NAMALWA (cell line): Measurements from ENCODE around the gene VEGFA.

Source experiments
- DNase-seq: peaks from one replicate; pipeline ENCODE4 v3.0.0-alpha.2; 2015; ENCODE audit warnings: low spot score

VEGFA gene

DNA sequence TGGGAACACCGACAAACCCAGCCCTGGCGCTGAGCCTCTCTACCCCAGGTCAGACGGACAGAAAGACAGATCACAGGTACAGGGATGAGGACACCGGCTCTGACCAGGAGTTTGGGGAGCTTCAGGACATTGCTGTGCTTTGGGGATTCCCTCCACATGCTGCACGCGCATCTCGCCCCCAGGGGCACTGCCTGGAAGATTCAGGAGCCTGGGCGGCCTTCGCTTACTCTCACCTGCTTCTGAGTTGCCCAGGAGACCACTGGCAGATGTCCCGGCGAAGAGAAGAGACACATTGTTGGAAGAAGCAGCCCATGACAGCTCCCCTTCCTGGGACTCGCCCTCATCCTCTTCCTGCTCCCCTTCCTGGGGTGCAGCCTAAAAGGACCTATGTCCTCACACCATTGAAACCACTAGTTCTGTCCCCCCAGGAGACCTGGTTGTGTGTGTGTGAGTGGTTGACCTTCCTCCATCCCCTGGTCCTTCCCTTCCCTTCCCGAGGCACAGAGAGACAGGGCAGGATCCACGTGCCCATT is 15.3 kb downstream of the VEGFA start:
- DNase-seq: no peak

DNA sequence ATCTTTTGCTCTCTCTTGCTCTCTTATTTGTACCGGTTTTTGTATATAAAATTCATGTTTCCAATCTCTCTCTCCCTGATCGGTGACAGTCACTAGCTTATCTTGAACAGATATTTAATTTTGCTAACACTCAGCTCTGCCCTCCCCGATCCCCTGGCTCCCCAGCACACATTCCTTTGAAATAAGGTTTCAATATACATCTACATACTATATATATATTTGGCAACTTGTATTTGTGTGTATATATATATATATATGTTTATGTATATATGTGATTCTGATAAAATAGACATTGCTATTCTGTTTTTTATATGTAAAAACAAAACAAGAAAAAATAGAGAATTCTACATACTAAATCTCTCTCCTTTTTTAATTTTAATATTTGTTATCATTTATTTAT is 15.9 kb downstream of the VEGFA start:
- no peak for DNase-seq

DNA sequence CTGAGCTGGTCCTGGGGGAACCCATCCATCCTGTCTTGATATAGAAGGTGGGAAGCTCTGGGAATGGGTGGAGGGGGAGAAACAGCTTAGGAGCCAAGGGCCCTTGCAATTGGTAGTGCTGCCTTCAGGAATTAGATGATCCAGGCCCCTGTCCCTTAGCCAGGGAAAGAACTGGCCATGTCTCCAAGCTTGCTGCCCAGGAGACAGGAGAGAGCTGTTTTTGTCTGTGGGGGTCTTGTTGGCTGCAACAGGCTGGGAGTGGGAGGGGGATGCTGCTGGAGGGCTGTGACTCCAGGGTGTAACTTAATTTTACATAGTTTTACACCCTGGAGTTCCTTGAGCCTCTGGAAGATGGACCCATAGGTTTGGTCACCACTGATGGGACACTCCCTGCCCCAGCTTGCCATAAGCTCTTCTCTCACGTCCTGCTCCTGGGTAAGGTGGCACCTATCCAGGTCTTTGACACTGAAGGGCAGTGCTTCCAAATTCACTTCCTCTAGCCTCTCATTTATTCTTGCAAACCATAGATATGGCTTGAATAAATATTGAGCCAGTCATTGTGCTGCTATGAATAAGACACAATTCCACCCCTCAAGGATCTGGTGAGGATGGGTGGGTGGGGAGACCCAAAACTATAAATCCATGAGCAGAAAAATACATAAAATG is 16.8 kb downstream of the VEGFA start:
- no peak for DNase-seq

DNA sequence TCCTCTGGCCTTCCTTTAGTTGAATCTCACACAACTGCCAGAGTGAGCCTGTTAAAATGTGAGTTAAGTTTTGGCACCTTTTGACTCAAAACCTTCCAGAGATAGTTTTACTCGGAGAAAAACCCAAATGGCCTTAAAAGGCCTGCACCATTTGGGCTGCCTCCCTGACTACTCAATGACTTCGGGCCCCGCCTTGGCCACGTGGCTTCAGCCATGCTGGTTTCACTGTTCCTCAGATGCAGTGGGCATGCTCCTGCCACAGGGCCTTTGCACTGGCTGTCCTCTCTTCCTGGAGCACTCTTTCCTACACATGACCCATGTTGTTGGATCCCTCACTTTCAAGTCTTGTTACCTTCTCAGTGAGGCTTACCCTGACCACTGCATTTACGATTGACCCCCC is 18.3 kb downstream of the VEGFA start:
- no peak for DNase-seq

DNA sequence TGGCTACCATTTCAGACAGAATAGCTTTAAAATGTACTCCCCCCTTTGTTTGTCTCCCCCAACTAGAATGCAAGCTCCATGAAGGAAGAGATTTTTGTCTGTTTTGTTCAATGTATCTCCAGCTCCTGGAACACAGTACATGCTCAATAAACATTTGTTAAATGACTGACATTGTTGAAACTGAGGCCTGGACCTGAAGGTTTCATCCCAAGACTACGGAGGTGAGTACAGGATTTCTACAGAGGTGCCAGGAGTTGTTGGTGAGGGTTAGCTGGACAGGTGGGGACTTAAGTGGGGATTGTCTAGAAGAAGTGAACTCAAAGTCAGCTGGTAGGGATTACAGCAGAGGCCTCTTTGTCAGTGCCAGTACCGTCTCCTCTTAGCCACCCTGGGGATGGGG is 19.4 kb downstream of the VEGFA start:
- no peak for DNase-seq

DNA sequence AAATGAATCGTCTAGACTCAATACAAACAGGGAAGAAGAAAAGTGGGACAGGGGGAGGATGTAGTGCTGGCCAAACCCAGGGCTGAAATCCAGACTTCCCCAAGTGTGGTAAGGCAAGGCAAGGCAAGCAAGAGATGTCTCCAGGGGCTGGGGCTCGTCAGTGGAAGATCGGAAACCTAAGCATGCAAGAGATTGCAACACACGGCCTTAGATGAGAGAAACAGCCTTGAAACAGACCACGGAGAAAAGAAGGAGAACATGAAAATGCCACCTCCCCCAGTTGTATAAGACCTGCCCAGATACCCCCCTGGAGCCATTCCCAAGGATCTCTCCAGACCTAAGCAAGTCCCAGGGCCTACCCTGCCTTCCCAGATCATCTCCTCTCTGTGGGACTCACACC is 20.0 kb downstream of the VEGFA start:
- no peak for DNase-seq

GRCh38 chr6:43791745-43792422 is 21.9 kb downstream of the VEGFA start:
- no peak for DNase-seq

- no peak for DNase-seq
Observed at GRCh38 chr6:43793154-43793874, 23.3 kb downstream of the VEGFA start.

- DNase-seq: no peak
Observed at GRCh38 chr6:43793875-43794242, 23.8 kb downstream of the VEGFA start.

- no peak for DNase-seq
Observed at GRCh38 chr6:43795421-43795820, 25.4 kb downstream of the VEGFA start.

DNA sequence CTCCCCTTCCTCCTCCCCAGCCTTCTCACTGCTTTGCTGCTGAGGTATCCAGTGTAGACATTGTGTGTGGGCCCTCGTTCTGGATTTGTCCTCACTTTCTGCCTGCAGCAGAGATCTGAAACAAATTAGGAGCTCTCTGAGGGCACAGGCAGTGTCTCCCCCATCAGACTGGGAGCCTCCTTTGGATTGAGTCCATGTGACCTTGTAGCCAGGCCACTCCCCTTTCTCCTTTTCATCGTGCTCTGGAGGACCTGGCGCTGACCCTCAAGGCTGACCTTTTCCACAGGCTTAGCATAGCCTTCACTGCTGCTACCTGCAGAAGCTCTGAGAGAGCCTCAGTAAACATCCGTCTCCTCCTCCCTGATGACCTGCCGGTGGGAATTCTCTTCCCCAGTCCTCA is 26.2 kb downstream of the VEGFA start:
- DNase-seq: no peak

- no peak for DNase-seq
Observed at GRCh38 chr6:43796903-43797890, 27.2 kb downstream of the VEGFA start.

GRCh38 chr6:43797919-43798318 is 27.9 kb downstream of the VEGFA start:
- no peak for DNase-seq

DNA sequence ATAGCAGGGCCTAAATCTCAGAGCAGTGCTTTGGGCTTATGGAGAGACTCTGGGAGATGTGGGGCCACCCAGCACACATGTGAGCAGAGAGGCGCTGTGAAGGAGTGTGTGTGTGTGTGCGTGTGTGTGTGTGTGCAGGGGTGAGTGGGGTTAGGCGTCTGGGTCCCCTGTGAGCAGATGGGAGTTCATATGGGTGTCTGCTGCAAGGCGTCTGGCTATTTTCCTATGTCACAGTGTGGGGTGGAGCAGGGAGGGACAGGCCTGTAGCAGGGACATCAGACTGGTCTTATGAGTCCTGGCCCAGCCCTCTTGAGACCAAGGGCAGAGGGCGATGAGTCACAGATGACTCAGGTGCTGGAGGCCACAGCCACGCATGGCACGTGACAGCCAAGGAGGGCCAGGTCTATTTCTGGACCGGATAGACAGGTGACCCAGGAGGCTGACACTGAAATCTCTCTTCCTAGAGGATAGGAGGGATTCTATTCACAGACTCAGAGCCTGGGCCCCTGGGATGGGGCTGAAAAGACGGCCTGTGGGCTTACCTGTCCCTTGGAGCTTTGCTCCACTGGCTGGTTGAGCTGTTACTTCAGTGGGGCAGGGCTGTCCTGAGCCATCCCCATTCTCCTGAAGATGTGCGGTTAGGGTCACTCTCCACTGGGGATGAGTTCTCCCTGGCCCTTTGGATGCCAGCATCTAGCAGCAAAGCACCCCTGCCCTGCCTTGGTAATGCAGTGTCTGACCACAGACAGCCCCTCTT is 28.9 kb downstream of the VEGFA start:
- DNase-seq: no peak

- DNase-seq: no peak
Observed at GRCh38 chr6:43799551-43800297, 29.7 kb downstream of the VEGFA start.

DNA sequence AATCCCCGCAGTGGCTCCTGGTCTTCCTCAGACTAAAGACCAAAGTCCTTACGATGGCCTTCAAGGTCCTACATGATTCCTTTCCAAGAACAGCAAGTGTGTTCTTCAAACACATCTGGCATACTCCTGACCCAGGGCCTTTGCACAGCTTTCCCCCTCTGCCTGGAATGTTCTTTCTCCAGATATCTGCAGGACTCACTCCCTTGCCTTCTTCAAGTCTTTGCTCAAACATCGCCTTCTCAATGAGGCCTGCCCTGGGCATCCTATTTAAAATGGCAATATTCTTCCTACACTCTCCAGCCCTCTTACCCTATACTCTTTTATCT is 30.2 kb downstream of the VEGFA start:
- no peak for DNase-seq

DNA sequence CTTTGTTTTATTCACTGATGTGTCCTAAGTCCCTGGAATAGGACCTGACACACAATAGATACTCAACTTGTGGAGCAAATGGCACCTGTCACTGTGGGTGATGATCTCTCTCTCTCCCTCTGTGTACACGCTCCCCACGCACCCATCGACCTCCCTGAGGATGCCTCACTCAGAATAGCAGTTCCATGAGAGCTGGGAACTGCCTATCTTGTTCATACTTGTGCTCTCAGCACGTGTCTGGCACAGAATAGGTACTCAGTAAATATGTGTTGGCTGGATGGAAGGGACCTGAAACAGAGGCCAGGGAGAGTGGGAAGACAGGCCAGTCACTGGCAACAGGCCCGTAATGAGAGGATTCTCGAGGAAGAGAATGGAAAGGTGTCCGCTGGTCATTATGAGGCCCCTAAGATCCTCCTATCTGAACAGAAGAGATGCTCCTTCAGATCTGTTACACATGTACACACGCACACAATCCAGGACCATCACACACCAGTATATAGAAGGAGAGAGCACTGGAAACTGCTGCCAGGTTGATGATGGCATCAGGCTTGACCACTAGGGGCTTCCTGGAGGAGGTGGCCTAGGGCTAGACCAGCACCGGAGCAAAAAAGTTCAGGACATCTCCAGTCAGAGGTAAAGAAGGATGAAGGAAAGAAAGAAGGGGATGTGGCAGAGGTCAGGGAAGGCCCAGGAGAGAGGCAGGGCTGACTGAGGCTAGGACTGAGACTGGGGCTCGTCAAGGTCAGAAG is 30.9 kb downstream of the VEGFA start:
- no peak for DNase-seq

DNA sequence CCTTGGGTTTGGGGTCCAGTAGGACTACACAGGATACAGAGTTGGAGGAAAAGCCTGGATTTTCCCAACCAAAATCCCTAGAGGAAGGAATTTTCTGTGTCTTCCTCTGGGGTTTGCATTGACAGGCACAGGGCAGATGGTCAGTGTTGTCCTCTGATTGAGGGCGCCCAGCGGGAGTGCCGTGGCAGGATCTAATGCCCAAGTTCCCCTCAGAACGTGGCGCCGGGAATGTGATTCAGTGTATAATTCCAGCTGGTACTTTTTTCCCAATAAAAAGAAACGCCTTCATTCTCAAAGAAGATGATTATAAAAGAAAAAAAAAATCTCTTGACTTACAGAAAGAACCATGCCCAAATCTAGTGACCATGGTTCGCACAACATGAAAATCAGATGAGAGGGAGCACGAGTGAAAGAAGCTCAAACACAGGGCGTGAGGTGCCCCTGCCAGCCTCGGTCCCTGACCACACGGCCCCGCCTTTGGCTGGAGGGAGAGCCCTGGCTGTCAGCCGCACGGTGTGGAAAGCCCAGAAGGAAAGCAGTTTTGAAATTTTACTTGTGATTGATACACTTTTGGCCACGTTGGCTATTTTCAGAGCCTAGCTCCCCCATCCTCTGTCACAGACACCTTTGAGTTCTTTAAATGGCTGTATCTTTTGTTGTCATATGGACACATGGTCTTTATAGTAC is 31.6 kb downstream of the VEGFA start:
- no peak for DNase-seq

DNA sequence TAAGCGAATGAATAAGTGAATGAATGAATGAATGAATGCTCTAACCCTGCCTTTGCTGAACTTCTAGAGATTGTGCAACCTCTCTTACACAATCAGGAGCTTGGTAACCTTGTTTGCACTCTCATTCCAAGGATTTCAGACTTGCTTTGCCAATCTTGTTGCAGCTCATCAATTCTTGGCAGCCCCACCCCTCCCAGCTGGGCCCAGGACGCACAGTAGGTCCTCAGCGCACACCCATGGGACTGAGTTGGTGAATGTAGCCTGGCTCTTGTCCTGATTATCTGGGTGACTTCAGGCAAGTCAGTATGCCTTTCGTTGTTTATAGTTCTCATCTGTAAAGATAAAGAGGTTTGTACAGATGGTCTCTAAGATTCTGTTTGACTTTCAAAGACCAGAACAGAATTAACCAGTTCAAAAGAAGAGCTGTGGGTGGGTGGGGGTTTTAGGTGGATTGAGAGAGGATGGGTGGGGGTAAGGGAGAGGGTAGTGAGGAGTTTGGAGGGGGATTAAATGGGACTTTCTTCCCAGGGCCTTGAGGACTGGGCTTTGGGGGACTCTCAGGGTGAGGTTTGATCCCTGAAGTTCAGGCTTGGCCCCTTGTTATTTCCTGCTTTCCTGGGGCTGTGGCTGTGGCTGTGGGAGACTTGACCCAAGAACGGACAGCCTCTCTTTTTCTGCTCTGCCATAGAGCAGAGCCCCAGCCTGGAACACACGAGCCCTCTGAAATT is 33.2 kb downstream of the VEGFA start:
- no peak for DNase-seq
